Measurements from ENCODE around the gene CEP63. TPM values are rescaled to one million over a fixed set of nuclear protein-coding genes. Genes with fewer than 3 reads are reported as not detected.

CEP63 gene
- total and polyA plus RNA-seq, 9 of the 15 experiments (the other 6 are each of a cell fraction or from before 2014, with no cell fraction given): 5.1 to 17.8 (median 10.6) TPM

DNA sequence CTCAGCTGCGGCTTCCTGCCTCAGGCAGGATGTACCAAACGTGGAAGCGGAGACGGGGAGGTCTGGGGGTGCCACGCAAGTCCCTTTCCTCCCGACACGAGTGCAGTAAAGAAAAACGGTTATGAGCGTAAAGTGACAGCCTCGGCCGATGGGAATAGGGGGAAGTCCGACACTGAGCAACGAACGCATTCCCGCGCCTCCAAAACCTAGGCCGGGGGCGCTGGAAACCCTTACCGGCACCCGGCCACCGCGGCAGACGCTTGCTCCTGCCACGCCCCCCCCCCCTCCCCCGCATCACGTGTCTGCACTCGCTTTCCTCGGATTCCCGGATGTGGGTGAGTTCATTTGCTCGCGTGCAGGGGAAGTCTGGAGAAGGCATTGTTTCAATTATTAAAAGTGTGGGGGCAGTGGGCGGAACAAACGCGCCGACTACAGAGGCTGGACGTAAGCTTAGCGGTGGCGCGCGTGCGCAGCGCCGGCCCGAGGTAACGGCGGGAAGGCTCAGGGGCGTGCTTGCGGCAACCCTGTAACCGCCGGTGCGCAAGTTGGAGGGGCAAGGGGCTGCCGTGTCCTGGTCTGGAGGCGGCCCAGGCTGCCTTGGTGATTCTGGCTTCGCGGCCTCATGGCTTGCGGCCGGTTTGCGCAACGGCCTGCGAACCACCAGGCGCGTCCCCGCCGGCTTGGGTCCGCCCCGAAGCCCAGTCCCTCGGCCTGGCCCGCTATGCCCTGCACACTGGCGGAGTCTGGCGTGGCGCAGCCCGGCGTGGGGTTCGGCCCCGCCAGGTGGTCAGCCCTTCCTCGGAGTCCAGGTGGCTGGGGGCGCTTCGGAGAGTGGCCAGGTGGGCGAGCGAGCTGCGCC, at the start of gene CEP63, which contains the start of gene ANAPC13 (continued):
- TF ChIP-seq, protein P1, sequence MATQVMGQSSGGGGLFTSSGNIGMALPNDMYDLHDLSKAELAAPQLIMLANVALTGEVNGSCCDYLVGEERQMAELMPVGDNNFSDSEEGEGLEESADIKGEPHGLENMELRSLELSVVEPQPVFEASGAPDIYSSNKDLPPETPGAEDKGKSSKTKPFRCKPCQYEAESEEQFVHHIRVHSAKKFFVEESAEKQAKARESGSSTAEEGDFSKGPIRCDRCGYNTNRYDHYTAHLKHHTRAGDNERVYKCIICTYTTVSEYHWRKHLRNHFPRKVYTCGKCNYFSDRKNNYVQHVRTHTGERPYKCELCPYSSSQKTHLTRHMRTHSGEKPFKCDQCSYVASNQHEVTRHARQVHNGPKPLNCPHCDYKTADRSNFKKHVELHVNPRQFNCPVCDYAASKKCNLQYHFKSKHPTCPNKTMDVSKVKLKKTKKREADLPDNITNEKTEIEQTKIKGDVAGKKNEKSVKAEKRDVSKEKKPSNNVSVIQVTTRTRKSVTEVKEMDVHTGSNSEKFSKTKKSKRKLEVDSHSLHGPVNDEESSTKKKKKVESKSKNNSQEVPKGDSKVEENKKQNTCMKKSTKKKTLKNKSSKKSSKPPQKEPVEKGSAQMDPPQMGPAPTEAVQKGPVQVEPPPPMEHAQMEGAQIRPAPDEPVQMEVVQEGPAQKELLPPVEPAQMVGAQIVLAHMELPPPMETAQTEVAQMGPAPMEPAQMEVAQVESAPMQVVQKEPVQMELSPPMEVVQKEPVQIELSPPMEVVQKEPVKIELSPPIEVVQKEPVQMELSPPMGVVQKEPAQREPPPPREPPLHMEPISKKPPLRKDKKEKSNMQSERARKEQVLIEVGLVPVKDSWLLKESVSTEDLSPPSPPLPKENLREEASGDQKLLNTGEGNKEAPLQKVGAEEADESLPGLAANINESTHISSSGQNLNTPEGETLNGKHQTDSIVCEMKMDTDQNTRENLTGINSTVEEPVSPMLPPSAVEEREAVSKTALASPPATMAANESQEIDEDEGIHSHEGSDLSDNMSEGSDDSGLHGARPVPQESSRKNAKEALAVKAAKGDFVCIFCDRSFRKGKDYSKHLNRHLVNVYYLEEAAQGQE (IDR thresholded peaks at IDR 0.05; ENCODE audit: borderline replicate concordance): peak; percentile 45; the same call in 1 of the 2 replicates
- TF ChIP-seq, protein P1 (CRISPR knock-in tag; IDR thresholded peaks at IDR 0.05; ENCODE audit: low read depth): no peak
- TF ChIP-seq KDM1A (IDR thresholded peaks at IDR 0.05) (no peak), JUND (IDR thresholded peaks at IDR 0.05; ENCODE audit: borderline replicate concordance, low read depth, low read length) (peak; percentile 74), JUND (tag; IDR thresholded peaks at IDR 0.05; ENCODE audit: borderline replicate concordance, low read depth, low read length) (no peak; the same call in 2 of the 3 replicates), ZNF3 (CRISPR knock-in tag; IDR thresholded peaks at IDR 0.05) (no peak), RAD51 (IDR thresholded peaks at IDR 0.05; ENCODE audit: borderline replicate concordance, low read depth) (peak; percentile 92), ILK (tag; IDR thresholded peaks at IDR 0.05; ENCODE audit: borderline replicate concordance, low read depth) (no peak), ZNF274 (IDR thresholded peaks at IDR 0.05; ENCODE audit: borderline replicate concordance, low read depth, low read length) (no peak)
- TF ChIP-seq, protein P2, sequence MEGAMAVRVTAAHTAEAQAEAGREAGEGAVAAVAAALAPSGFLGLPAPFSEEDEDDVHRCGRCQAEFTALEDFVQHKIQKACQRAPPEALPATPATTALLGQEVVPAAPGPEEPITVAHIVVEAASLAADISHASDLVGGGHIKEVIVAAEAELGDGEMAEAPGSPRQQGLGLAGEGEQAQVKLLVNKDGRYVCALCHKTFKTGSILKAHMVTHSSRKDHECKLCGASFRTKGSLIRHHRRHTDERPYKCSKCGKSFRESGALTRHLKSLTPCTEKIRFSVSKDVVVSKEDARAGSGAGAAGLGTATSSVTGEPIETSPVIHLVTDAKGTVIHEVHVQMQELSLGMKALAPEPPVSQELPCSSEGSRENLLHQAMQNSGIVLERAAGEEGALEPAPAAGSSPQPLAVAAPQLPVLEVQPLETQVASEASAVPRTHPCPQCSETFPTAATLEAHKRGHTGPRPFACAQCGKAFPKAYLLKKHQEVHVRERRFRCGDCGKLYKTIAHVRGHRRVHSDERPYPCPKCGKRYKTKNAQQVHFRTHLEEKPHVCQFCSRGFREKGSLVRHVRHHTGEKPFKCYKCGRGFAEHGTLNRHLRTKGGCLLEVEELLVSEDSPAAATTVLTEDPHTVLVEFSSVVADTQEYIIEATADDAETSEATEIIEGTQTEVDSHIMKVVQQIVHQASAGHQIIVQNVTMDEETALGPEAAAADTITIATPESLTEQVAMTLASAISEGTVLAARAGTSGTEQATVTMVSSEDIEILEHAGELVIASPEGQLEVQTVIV (CRISPR knock-in tag; IDR thresholded peaks at IDR 0.05; ENCODE audit: borderline replicate concordance): peak; percentile 79
- TF ChIP-seq, protein P3, sequence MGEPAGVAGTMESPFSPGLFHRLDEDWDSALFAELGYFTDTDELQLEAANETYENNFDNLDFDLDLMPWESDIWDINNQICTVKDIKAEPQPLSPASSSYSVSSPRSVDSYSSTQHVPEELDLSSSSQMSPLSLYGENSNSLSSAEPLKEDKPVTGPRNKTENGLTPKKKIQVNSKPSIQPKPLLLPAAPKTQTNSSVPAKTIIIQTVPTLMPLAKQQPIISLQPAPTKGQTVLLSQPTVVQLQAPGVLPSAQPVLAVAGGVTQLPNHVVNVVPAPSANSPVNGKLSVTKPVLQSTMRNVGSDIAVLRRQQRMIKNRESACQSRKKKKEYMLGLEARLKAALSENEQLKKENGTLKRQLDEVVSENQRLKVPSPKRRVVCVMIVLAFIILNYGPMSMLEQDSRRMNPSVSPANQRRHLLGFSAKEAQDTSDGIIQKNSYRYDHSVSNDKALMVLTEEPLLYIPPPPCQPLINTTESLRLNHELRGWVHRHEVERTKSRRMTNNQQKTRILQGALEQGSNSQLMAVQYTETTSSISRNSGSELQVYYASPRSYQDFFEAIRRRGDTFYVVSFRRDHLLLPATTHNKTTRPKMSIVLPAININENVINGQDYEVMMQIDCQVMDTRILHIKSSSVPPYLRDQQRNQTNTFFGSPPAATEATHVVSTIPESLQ (CRISPR knock-in tag; IDR thresholded peaks at IDR 0.05): 0 out of 2 replicates have a peak, but pooled peaks have one; percentile 72
- TF ChIP-seq, protein P4, sequence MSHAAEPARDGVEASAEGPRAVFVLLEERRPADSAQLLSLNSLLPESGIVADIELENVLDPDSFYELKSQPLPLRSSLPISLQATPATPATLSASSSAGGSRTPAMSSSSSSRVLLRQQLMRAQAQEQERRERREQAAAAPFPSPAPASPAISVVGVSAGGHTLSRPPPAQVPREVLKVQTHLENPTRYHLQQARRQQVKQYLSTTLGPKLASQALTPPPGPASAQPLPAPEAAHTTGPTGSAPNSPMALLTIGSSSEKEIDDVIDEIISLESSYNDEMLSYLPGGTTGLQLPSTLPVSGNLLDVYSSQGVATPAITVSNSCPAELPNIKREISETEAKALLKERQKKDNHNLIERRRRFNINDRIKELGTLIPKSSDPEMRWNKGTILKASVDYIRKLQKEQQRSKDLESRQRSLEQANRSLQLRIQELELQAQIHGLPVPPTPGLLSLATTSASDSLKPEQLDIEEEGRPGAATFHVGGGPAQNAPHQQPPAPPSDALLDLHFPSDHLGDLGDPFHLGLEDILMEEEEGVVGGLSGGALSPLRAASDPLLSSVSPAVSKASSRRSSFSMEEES (CRISPR knock-in tag; IDR thresholded peaks at IDR 0.05): peak; percentile 76
